ENCODE data around the gene RAP1B. TPM values are rescaled to one million over a fixed set of nuclear protein-coding genes. Genes with fewer than 3 reads are reported as not detected.
A peak's percentile ranks its signal among the peaks of the same experiment; 100 is the strongest.

RAP1B gene
- total and polyA plus RNA-seq, 2 donors (not counting 3 experiments of a cell fraction or from before 2014, with no cell fraction given): 147 to 174 TPM

DNA sequence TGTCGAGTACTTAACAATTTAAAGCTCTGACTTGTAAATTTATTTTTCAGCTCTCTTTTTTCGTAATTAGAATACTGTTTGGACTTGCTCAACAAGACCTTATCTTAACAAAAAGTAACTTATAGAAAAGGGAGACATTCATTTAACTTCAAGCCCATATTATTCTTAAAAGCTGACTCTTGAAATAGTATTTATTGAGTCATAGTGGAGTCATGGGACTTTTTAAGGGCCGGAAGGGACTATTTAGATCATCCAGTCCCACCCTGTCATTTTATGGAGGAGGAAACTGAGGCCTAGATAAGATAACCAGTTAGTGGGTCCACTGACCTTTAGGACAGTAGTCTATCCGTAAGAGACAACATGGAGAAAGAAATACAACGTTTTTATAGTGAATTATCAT, 1.5 kb downstream of the RAP1B start:
- peaks cover 16% of the 10 kb centered on the region for H4K20me1 ChIP-seq (replicated peaks; ENCODE audit: control insufficient read depth, extremely low read depth, insufficient read depth, low read length)
- peak; percentile 55 for DNase-seq (ENCODE audit: low read depth, low spot score)

DNA sequence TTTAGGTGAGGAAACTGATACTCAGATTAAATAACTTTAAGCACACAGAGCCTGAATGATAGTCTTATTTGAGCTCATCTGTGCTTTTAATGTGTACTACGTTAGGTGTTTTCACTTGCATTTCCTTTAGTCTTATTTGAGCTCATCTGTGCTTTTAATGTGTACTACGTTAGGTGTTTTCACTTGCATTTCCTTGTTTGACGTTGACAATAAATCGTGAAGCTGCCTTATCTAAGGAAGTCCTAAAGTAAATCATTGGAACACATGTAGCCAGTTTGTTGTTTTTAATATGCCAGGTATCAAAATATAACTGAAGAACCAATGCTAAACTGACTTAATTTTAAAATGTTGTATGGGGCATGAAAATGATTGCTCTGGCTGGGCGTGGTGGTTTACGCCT, 2.0 kb downstream of the RAP1B start:
- BruUV-seq (replicated peaks): no TSS peak

More for the DNA sequence above, 1.5 kb downstream of the RAP1B start:
- no peak overlapping the region for H2AFZ ChIP-seq (ENCODE audit: low read depth, low read length)
- no peaks in the 10 kb centered on the region for H3K9me3 ChIP-seq (replicated peaks; ENCODE audit: control insufficient read depth, insufficient read depth, low read length)
- TF ChIP-seq POLR2AphosphoS5 (IDR thresholded peaks at IDR 0.05; ENCODE audit: insufficient read depth, low read depth, low read length) (no peak), JUN (IDR thresholded peaks at IDR 0.05; ENCODE audit: borderline replicate concordance, insufficient read depth, insufficient read length, low read depth) (peak; percentile 34), GATA2 (IDR thresholded peaks at IDR 0.05; ENCODE audit: insufficient read depth, insufficient read length, low read depth, low read length) (peak; percentile 87), FOS (IDR thresholded peaks at IDR 0.05; ENCODE audit: borderline replicate concordance, insufficient read depth, low read length) (peak; percentile 71), POLR2A (IDR thresholded peaks at IDR 0.05; ENCODE audit: low read depth, low read length) (no peak)
- H3K27ac ChIP-seq (ENCODE audit: insufficient read depth, low read depth, low read length): peak overlapping the region; percentile 90
- POLR2A ChIA-PET: no interaction called here
- no peaks in the 10 kb centered on the region for H3K27me3 ChIP-seq (ENCODE audit: control insufficient read depth in 2 of 2, insufficient read depth in 2 of 2, low read length in 2 of 2)
- CTCF ChIA-PET: interaction anchor here (0.9 to 2.5 kb wide), 6 partner anchors 114 to 254 kb away, joined by 3 to 21 read pairs (median 4); no protein-coding TSS in a partner anchor
- no peaks in the 10 kb centered on the region for H3K36me3 ChIP-seq (ENCODE audit: control insufficient read depth in 2 of 2, extremely low read depth in 1 of 2, insufficient read depth in 2 of 2, low read length in 2 of 2)
- peak overlapping the region; percentile 95 for H3K4me2 ChIP-seq (ENCODE audit: insufficient read depth, low read length)
- peak overlapping the region; percentile 94 for H3K9ac ChIP-seq (replicated peaks; ENCODE audit: extremely low read depth, insufficient read depth, low read length)
- H3K9me1 ChIP-seq (replicated peaks; ENCODE audit: control insufficient read depth, extremely low read depth, insufficient read depth, low read length): no peaks in the 10 kb centered on the region
- H3K79me2 ChIP-seq (ENCODE audit: control insufficient read depth, insufficient read depth, low read length): peaks cover 59% of the 10 kb centered on the region
- intact Hi-C loops (cut with micrococcal nuclease): loop anchor here (5.0 to 10.0 kb wide), 7 partner anchors 45 to 623 kb away; partner anchors contain the start of genes CPSF6, IL26, MDM2 and SLC35E3
- no peak for FAIRE-seq
- dilution Hi-C loops (cut with MboI; ENCODE audit: extremely low pct_ligation_motif_present, low sequenced_read_pairs): no loop called here
- H3K4me1 ChIP-seq (ENCODE audit: control insufficient read depth, extremely low read depth, insufficient read depth, low read length): peaks cover 35% of the 10 kb centered on the region
- BruUV-seq (replicated peaks): no TSS peak
- peak overlapping the region; percentile 90 to 97 (median 96) for H3K4me3 ChIP-seq (replicated peaks in 1 of 3; ENCODE audit: insufficient read depth in 1 of 3, low read depth in 1 of 3, low read length in 3 of 3)

More for the DNA sequence above, 2.0 kb downstream of the RAP1B start:
- Histone ChIP-seq H3K36me3 (ENCODE audit: control insufficient read depth in 2 of 2, extremely low read depth in 1 of 2, insufficient read depth in 2 of 2, low read length in 2 of 2) (peaks cover 0 to 2% of the 10 kb centered on the region in 2 experiments), H4K20me1 (replicated peaks; ENCODE audit: control insufficient read depth, extremely low read depth, insufficient read depth, low read length) (peaks cover 16% of the 10 kb centered on the region), H3K4me3 (replicated peaks in 1 of 3; ENCODE audit: insufficient read depth in 1 of 3, low read depth in 1 of 3, low read length in 3 of 3) (peak overlapping the region; percentile 90 to 97 (median 96)), H3K4me2 (ENCODE audit: insufficient read depth, low read length) (peak overlapping the region; percentile 95), H3K4me1 (ENCODE audit: control insufficient read depth, extremely low read depth, insufficient read depth, low read length) (peaks cover 35% of the 10 kb centered on the region), H3K9me1 (replicated peaks; ENCODE audit: control insufficient read depth, extremely low read depth, insufficient read depth, low read length) (no peaks in the 10 kb centered on the region), H3K9me3 (replicated peaks; ENCODE audit: control insufficient read depth, insufficient read depth, low read length) (no peaks in the 10 kb centered on the region), H3K79me2 (ENCODE audit: control insufficient read depth, insufficient read depth, low read length) (peaks cover 64% of the 10 kb centered on the region), H3K27me3 (ENCODE audit: control insufficient read depth in 2 of 2, insufficient read depth in 2 of 2, low read length in 2 of 2) (no peaks in the 10 kb centered on the region), H2AFZ (ENCODE audit: low read depth, low read length) (no peak overlapping the region), H3K27ac (ENCODE audit: insufficient read depth, low read depth, low read length) (peak overlapping the region; percentile 90), H3K9ac (replicated peaks; ENCODE audit: extremely low read depth, insufficient read depth, low read length) (peak overlapping the region; percentile 94)
- dilution Hi-C loops (cut with MboI; ENCODE audit: extremely low pct_ligation_motif_present, low sequenced_read_pairs) (no loop called here), intact Hi-C loops (cut with micrococcal nuclease) (loop anchor here (5.0 to 10.0 kb wide), 7 partner anchors 45 to 622 kb away; partner anchors contain the start of genes CPSF6, IL26, MDM2 and SLC35E3)
- ChIA-PET POLR2A (no interaction called here), CTCF (interaction anchor here (0.9 to 1.3 kb wide), 4 partner anchors 115 to 254 kb away, joined by 3 to 4 read pairs (median 3); no protein-coding TSS in a partner anchor)
- TF ChIP-seq POLR2A (IDR thresholded peaks at IDR 0.05; ENCODE audit: low read depth, low read length): no peak
- TF ChIP-seq EZH2 (IDR thresholded peaks at IDR 0.05; ENCODE audit: borderline replicate concordance, low read depth, low read length, severe bottlenecking): no peak
- TF ChIP-seq POLR2AphosphoS5 (IDR thresholded peaks at IDR 0.05; ENCODE audit: insufficient read depth, low read depth, low read length): no peak
- TF ChIP-seq MYC (IDR thresholded peaks at IDR 0.05; ENCODE audit: low read depth, low read length): no peak
- no peak for TF ChIP-seq JUN (IDR thresholded peaks at IDR 0.05; ENCODE audit: borderline replicate concordance, insufficient read depth, insufficient read length, low read depth)
- TF ChIP-seq, protein P1, sequence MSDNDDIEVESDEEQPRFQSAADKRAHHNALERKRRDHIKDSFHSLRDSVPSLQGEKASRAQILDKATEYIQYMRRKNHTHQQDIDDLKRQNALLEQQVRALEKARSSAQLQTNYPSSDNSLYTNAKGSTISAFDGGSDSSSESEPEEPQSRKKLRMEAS (IDR thresholded peaks at IDR 0.05; ENCODE audit: insufficient read depth, insufficient read length): no peak
- TF ChIP-seq GATA2 (IDR thresholded peaks at IDR 0.05; ENCODE audit: insufficient read depth, insufficient read length, low read depth, low read length): no peak
- no peak for TF ChIP-seq FOS (IDR thresholded peaks at IDR 0.05; ENCODE audit: borderline replicate concordance, insufficient read depth, low read length)
- TF ChIP-seq, protein P2, sequence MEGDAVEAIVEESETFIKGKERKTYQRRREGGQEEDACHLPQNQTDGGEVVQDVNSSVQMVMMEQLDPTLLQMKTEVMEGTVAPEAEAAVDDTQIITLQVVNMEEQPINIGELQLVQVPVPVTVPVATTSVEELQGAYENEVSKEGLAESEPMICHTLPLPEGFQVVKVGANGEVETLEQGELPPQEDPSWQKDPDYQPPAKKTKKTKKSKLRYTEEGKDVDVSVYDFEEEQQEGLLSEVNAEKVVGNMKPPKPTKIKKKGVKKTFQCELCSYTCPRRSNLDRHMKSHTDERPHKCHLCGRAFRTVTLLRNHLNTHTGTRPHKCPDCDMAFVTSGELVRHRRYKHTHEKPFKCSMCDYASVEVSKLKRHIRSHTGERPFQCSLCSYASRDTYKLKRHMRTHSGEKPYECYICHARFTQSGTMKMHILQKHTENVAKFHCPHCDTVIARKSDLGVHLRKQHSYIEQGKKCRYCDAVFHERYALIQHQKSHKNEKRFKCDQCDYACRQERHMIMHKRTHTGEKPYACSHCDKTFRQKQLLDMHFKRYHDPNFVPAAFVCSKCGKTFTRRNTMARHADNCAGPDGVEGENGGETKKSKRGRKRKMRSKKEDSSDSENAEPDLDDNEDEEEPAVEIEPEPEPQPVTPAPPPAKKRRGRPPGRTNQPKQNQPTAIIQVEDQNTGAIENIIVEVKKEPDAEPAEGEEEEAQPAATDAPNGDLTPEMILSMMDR (IDR thresholded peaks at IDR 0.05; ENCODE audit: extremely low read depth in 1 of 2, insufficient read depth in 1 of 2, low read depth in 1 of 2, low read length in 2 of 2): no peak
- DNase-seq (ENCODE audit: low read depth, low spot score) (peak; percentile 32), FAIRE-seq (peak; percentile 40)
